ENCODE results near the gene DDB1.

- TF ChIP-seq EZH2 (IDR thresholded peaks at IDR 0.05; ENCODE audit: low read length, unreplicated experiment) (no peak), EZH2phosphoT487 (IDR thresholded peaks at IDR 0.05; ENCODE audit: borderline replicate concordance, low read length) (no peak)
- TF ChIP-seq, protein P1, sequence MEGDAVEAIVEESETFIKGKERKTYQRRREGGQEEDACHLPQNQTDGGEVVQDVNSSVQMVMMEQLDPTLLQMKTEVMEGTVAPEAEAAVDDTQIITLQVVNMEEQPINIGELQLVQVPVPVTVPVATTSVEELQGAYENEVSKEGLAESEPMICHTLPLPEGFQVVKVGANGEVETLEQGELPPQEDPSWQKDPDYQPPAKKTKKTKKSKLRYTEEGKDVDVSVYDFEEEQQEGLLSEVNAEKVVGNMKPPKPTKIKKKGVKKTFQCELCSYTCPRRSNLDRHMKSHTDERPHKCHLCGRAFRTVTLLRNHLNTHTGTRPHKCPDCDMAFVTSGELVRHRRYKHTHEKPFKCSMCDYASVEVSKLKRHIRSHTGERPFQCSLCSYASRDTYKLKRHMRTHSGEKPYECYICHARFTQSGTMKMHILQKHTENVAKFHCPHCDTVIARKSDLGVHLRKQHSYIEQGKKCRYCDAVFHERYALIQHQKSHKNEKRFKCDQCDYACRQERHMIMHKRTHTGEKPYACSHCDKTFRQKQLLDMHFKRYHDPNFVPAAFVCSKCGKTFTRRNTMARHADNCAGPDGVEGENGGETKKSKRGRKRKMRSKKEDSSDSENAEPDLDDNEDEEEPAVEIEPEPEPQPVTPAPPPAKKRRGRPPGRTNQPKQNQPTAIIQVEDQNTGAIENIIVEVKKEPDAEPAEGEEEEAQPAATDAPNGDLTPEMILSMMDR (conservative IDR thresholded peaks at IDR 0.05; ENCODE audit: low read depth, low read length): no peak
These were observed 58.8 kb downstream of the DDB1 start for GRCh38 chr11:61274084-61274483.
